GM19455 (cell line): ENCODE data around the gene KRTAP27-1.

Experiments used
- ATAC-seq: cut with Tn5 transposase; IDR thresholded peaks from one replicate; pipeline ENCODE4 v1.9.1; 2021; ENCODE audit not compliant: unreplicated experiment

KRTAP27-1 gene

GRCh38 chr21:30337276-30337744 lies at the start of gene KRTAP27-1:
Gene KRTAP27-1 (minus strand): TSS chr21:30337694. CDS start chr21:30337668, 26 bp downstream.
- no peak for ATAC-seq

- ATAC-seq, result no peak
These were observed 44.7 kb upstream of the KRTAP27-1 start for GRCh38 chr21:30382201-30382600.

- ATAC-seq, result no peak
These were observed 34.8 kb upstream of the KRTAP27-1 start, which contains the start of gene KRTAP13-2 for GRCh38 chr21:30372139-30372770. Gene KRTAP13-2 (minus strand): TSS chr21:30372271. CDS start chr21:30372213, 58 bp downstream.

- no peak for ATAC-seq
These were observed 18.4 kb upstream of the KRTAP27-1 start for GRCh38 chr21:30355906-30356305.

GRCh38 chr21:30354308-30355005 lies 17.0 kb upstream of the KRTAP27-1 start:
- ATAC-seq, result no peak

- no peak for ATAC-seq
These were observed 14.0 kb upstream of the KRTAP27-1 start for GRCh38 chr21:30351534-30351933.

- ATAC-seq, result no peak
These were observed 12.1 kb upstream of the KRTAP27-1 start for GRCh38 chr21:30349572-30349971.

- ATAC-seq, result no peak
These were observed 11.0 kb upstream of the KRTAP27-1 start, which contains the start of gene KRTAP23-1 for GRCh38 chr21:30348506-30348905. Gene KRTAP23-1 (minus strand): TSS chr21:30348606. CDS start chr21:30348606, 0 bp downstream.

GRCh38 chr21:30345014-30345413 lies 7.5 kb upstream of the KRTAP27-1 start:
- no peak for ATAC-seq

- no peak for ATAC-seq
These were observed 3.5 kb upstream of the KRTAP27-1 start for GRCh38 chr21:30340714-30341573.

GRCh38 chr21:30338717-30339116 lies 1.2 kb upstream of the KRTAP27-1 start:
- ATAC-seq, result no peak

GRCh38 chr21:30337772-30338171 lies 278 bp upstream of the KRTAP27-1 start:
- no peak for ATAC-seq

GRCh38 chr21:30336596-30336995 lies 898 bp downstream of the KRTAP27-1 start:
- ATAC-seq, result no peak

GRCh38 chr21:30333736-30334135 lies 3.8 kb downstream of the KRTAP27-1 start:
- ATAC-seq, result no peak

- no peak for ATAC-seq
These were observed 4.8 kb downstream of the KRTAP27-1 start for GRCh38 chr21:30332681-30333080.

GRCh38 chr21:30329203-30329875 lies 8.2 kb downstream of the KRTAP27-1 start:
- no peak for ATAC-seq

GRCh38 chr21:30326390-30326789 lies 11.1 kb downstream of the KRTAP27-1 start:
- no peak for ATAC-seq

- ATAC-seq, result no peak
These were observed 17.3 kb downstream of the KRTAP27-1 start, which contains the start of gene KRTAP26-1 for GRCh38 chr21:30320215-30320614. Gene KRTAP26-1 (minus strand): TSS chr21:30320315. CDS start chr21:30320035, 280 bp downstream.

- no peak for ATAC-seq
These were observed 21.8 kb downstream of the KRTAP27-1 start for GRCh38 chr21:30315701-30316100.

GRCh38 chr21:30306884-30307283 lies 30.6 kb downstream of the KRTAP27-1 start:
- no peak for ATAC-seq

GRCh38 chr21:30305136-30305535 lies 32.4 kb downstream of the KRTAP27-1 start:
- ATAC-seq, result no peak
